B cell (primary cell): Measurements from ENCODE around the gene STOML1. TPM values are rescaled to one million over a fixed set of nuclear protein-coding genes. Genes with fewer than 3 reads are reported as not detected.

Experiments
- ATAC-seq: fragments of 200-7000 bp; cut with Tn5 transposase; one replicate; pipeline ENCODE4 v1.10.0; 2021; ENCODE audit warnings: low read depth, mild to moderate bottlenecking, moderate number of reproducible peaks, moderate library complexity
- CTCF ChIA-PET: fragments of 350-600 bp; sonication (Branson Sonifier 250); formaldehyde crosslinking; loops from one replicate; lab custom pipeline; 2021; ENCODE audit warnings: antibody characterized with exemption, inconsistent platforms; lab: Charles Lee
- POLR2A ChIA-PET: fragments of 350-600 bp; sonication (Branson Sonifier 250); formaldehyde crosslinking; loops from one replicate; lab custom pipeline; 2021; ENCODE audit warnings: antibody characterized with exemption; lab: Charles Lee
- DNase-seq: peaks from one replicate; pipeline ENCODE4 v3.0.0; 2013
- H2AFZ ChIP-seq: 2 replicates; pipeline ENCODE4 v1.6.1; 2012; ENCODE audit warnings: mild to moderate bottlenecking, low read depth, low read length; ENCODE audit not compliant: insufficient read depth, poor library complexity, severe bottlenecking
- H3K27ac ChIP-seq, 2 donors: 1 replicate in 1 of 2; 2 replicates in 1 of 2; pipeline ENCODE4 v1.5.1; 2012 to 2013; ENCODE audit warnings: low read length in 2 of 2, mild to moderate bottlenecking in 2 of 2, moderate library complexity in 1 of 2
- H3K27me3 ChIP-seq, 4 experiments: fragments of 200-600 bp in 1 of 4; sonication (generic) in 1 of 4; replicated peaks in 1 of 4; 1 replicate in 2 of 4; 2 replicates in 2 of 4; pipeline versions ENCODE4 v1.6.1 to v1.7.0; 2013 to 2016; ENCODE audit warnings: low read length in 3 of 4, mild to moderate bottlenecking in 2 of 4, mixed read lengths in 1 of 4, moderate library complexity in 1 of 4; ENCODE audit not compliant: insufficient read depth in 4 of 4, control insufficient read depth in 3 of 4; ENCODE audit errors: control extremely low read depth in 1 of 4
- H3K36me3 ChIP-seq, 2 experiments: replicated peaks in 1 of 2; 1 replicate in 1 of 2; 2 replicates in 1 of 2; pipeline versions ENCODE4 v1.6.1 to v1.7.1; 2013; ENCODE audit warnings: low read length in 1 of 2; ENCODE audit not compliant: insufficient read depth in 2 of 2, control insufficient read depth in 1 of 2; ENCODE audit errors: control extremely low read depth in 1 of 2, extremely low read depth in 1 of 2
- H3K4me1 ChIP-seq, 2 donors: fragments of 200-600 bp in 1 of 2; sonication (generic) in 1 of 2; 1 replicate in 1 of 2; 2 replicates in 1 of 2; pipeline versions ENCODE4 v1.5.1 to v1.6.1; 2013 to 2017; ENCODE audit warnings: low read length in 2 of 2; ENCODE audit not compliant: control insufficient read depth in 2 of 2, insufficient read depth in 2 of 2
- H3K4me2 ChIP-seq: replicated peaks from 2 replicates; pipeline ENCODE3; 2012; ENCODE audit warnings: mild to moderate bottlenecking, low read depth, low read length; ENCODE audit not compliant: poor library complexity, severe bottlenecking
- H3K4me3 ChIP-seq, 5 experiments: fragments of 200-600 bp in 1 of 5; sonication (generic) in 1 of 5; 1 replicate in 3 of 5; 2 replicates in 2 of 5; pipeline versions ENCODE4 v1.5.1 to v1.7.0; 2011 to 2016; ENCODE audit warnings: low read length in 4 of 5, mild to moderate bottlenecking in 4 of 5, low read depth in 2 of 5, control low read depth in 1 of 5, moderate library complexity in 1 of 5; ENCODE audit not compliant: insufficient read depth in 1 of 5; ENCODE audit errors: control extremely low read depth in 1 of 5, extremely low read depth in 1 of 5
- H3K79me2 ChIP-seq: fragments of 200-600 bp; sonication (generic); one replicate; pipeline ENCODE4 v1.6.0; 2016; ENCODE audit warnings: low read length; ENCODE audit not compliant: control insufficient read depth, insufficient read depth
- H3K9ac ChIP-seq: fragments of 200-600 bp; sonication (generic); 2 replicates; pipeline ENCODE4 v1.6.1; 2017; ENCODE audit warnings: mild to moderate bottlenecking, low read length, moderate library complexity
- H3K9me3 ChIP-seq, 3 donors: one replicate each; pipeline versions ENCODE4 v1.6.1 to v1.7.1; 2013; ENCODE audit warnings: low read length in 2 of 3; ENCODE audit not compliant: control insufficient read depth in 2 of 3, insufficient read depth in 1 of 3; ENCODE audit errors: control extremely low read depth in 1 of 3
- H4K20me1 ChIP-seq: 2 replicates; pipeline ENCODE4 v1.6.0; 2012; ENCODE audit warnings: mild to moderate bottlenecking, low read length; ENCODE audit not compliant: insufficient read depth, control insufficient read depth, poor library complexity, severe bottlenecking
- H3K27ac Mint-ChIP-seq: one replicate; pipeline ENCODE4 v1.8.0; 2021; ENCODE audit warnings: mixed read lengths
- H3K27me3 Mint-ChIP-seq: one replicate; pipeline ENCODE4 v1.8.0; 2021; ENCODE audit warnings: mixed read lengths
- H3K4me1 Mint-ChIP-seq: one replicate; pipeline ENCODE4 v1.8.0; 2021; ENCODE audit warnings: mixed read lengths
- H3K4me3 Mint-ChIP-seq: one replicate; pipeline ENCODE4 v1.8.0; 2021; ENCODE audit warnings: mixed read lengths
- H3K9me3 Mint-ChIP-seq: one replicate; pipeline ENCODE4 v1.8.0; 2022; ENCODE audit warnings: mixed read lengths; ENCODE audit not compliant: insufficient read depth
- CTCF ChIP-seq: fragments of 200-600 bp; IDR thresholded peaks from one replicate; pipeline ENCODE4 v1.8.0; 2022; ENCODE audit warnings: antibody characterized with exemption, mild to moderate bottlenecking
- EZH2 ChIP-seq: IDR thresholded peaks from 2 replicates; pipeline ENCODE4 v1.6.1; 2012; ENCODE audit warnings: borderline replicate concordance, low read depth, mild to moderate bottlenecking, moderate library complexity, low read length; ENCODE audit not compliant: insufficient read depth, poor library complexity, severe bottlenecking
- WGBS: methylation state at CpG from one replicate; pipeline ENCODE4 v1.1.5; 2013; ENCODE audit warnings: missing lambda C conversion rate; ENCODE audit not compliant: insufficient coverage; 5-methylcytosine and 5-hydroxymethylcytosine counted together
- intact Hi-C: fragments of 100-400 bp; cut with micrococcal nuclease; formaldehyde crosslinking; loops from one replicate; pipeline ENCODE4 v1.10.0; 2022
- polyA plus RNA-seq: library from polyadenylated mRNA; depleted of rRNA; stranded (reverse); fragments of >200 nt; gene quantifications from 2 replicates; pipeline ENCODE4 v1.2.3, GENCODE V29; 2012
- total RNA-seq, 2 donors: library from RNA; stranded (reverse); fragments of 120-200 nt in 1 of 2; gene quantifications; 1 replicate in 1 of 2; 2 replicates in 1 of 2; pipeline versions ENCODE4 v1.2.3 to v1.2.4, GENCODE V29; 2013 to 2022

Gene STOML1
- total and polyA plus RNA-seq, 2 donors (not counting 1 experiment from before 2014, with no cell fraction given), result 6.2 to 11.3 TPM

GRCh38 chr15:74037171-74038117, 45.3 kb upstream of the STOML1 start:
- H3K27ac Mint-ChIP-seq, result no peak overlapping the region
- H3K36me3 ChIP-seq, result peaks cover 0 to 59% of the 10 kb centered on the region in 2 experiments
- no peaks in the 10 kb centered on the region for H3K27me3 ChIP-seq
- H2AFZ ChIP-seq, result no peak overlapping the region
- no peaks in the 10 kb centered on the region for H3K27me3 Mint-ChIP-seq
- H4K20me1 ChIP-seq, result peaks cover 4% of the 10 kb centered on the region
- CTCF ChIA-PET, result interaction anchor here (1.1 to 2.5 kb wide), 4 partner anchors 8 to 63 kb away, joined by 3 to 30 read pairs (median 6); no protein-coding TSS in a partner anchor
- POLR2A ChIA-PET, result interaction anchor here (0.5 to 0.7 kb wide), 2 partner anchors 11 to 69 kb away, joined by 3 read pairs; no protein-coding TSS in a partner anchor
- H3K27ac ChIP-seq, result no peak overlapping the region
- ATAC-seq (no peak), DNase-seq (no peak)
- H3K4me2 ChIP-seq, result no peak overlapping the region
- H3K9ac ChIP-seq, result no peak overlapping the region
- WGBS, result 99% methylated on average over 20 of the region's 21 CpGs
- no peak overlapping the region for H3K4me3 Mint-ChIP-seq
- no peaks in the 10 kb centered on the region for H3K4me1 ChIP-seq
- H3K4me3 ChIP-seq, result no peak overlapping the region
- no peaks in the 10 kb centered on the region for H3K4me1 Mint-ChIP-seq
- intact Hi-C loops, result loop anchor here (5.0 kb wide), 1 partner anchor 65 kb away; no protein-coding TSS in a partner anchor
- no peak for TF ChIP-seq EZH2
- no peak for TF ChIP-seq CTCF
- no peaks in the 10 kb centered on the region for H3K79me2 ChIP-seq
- no peaks in the 10 kb centered on the region for H3K9me3 Mint-ChIP-seq
- H3K9me3 ChIP-seq, result no peaks in the 10 kb centered on the region
